ENCODE results near the gene ITPRID1. TPM values are rescaled to one million over a fixed set of nuclear protein-coding genes. Genes with fewer than 3 reads are reported as not detected.

Gene ITPRID1
- total RNA-seq, 1 experiment from 2014 or later: 1.2 TPM

DNA sequence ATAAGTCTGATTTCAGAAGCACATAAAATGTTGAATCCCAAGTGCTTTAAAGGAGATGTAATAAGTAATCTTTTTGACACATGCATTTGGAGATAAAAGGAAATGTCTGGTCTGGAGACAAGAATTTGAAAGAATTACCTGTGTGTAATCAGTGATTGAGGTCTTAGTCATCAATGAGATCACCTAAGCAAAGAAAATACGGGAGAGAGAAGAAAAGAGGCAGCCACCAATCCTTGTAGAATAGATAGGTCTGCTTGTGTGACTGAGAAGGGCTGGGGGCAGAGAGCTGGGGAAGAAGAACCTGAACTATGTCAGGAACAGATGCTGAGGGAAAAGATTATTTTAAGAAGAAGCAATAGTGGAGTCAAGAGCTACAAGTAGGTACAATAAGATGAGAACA lies 49.3 kb upstream of the ITPRID1 start:
- no peak overlapping the region for H4K91ac ChIP-seq (ENCODE audit: insufficient read length, low read depth, low read length)
- H2BK20ac ChIP-seq (ENCODE audit: low read depth, low read length, poor library complexity, severe bottlenecking): no peak overlapping the region
- no peaks in the 10 kb centered on the region for H3K23me2 ChIP-seq (ENCODE audit: insufficient read length, low read depth, low read length, poor library complexity, severe bottlenecking)
- H3T11ph ChIP-seq (ENCODE audit: low read length): no peak overlapping the region
- no CpG with 5 or more reads among the region's 1 CpG for WGBS (ENCODE audit: extremely low coverage, insufficient read length, low lambda C conversion rate)
- Mint-ChIP-seq H3K4me1 (peaks cover 61 to 62% of the 10 kb centered on the region in 2 experiments), H3K27me3 (ENCODE audit: low read depth) (peaks cover 25% of the 10 kb centered on the region), H3K9me3 (no peaks in the 10 kb centered on the region), H3K36me3 (ENCODE audit: insufficient read depth in 1 of 3, low read depth in 3 of 3) (no peaks in the 10 kb centered on the region; a peak in 2 of 7 replicates), H3K4me3 (no peak overlapping the region; a peak in 1 of 5 replicates), H3K27ac (peak overlapping the region in 2 of 3 experiments; percentile 3 to 51; a peak in 4 of 7 replicates)
- H3K27me3 ChIP-seq (ENCODE audit: insufficient read depth, low read length): no peaks in the 10 kb centered on the region; the same call in 1 of the 2 replicates
- no peak overlapping the region for H3K27ac ChIP-seq (ENCODE audit: insufficient read length, low read depth, low read length)
- H2BK5ac ChIP-seq (ENCODE audit: insufficient read length, low read length): no peak overlapping the region
- no peak overlapping the region for H2BK12ac ChIP-seq (ENCODE audit: insufficient read length, low read depth, low read length)
- no peak overlapping the region for H4K5ac ChIP-seq (ENCODE audit: insufficient read length, low read depth, low read length)
- H2AFZ ChIP-seq (ENCODE audit: low read length): no peak overlapping the region
- H2BK15ac ChIP-seq (ENCODE audit: low read depth, low read length): no peak overlapping the region
- H4K8ac ChIP-seq (replicated peaks; ENCODE audit: insufficient read length, low read depth, low read length): no peak overlapping the region
- no peaks in the 10 kb centered on the region for H3K79me1 ChIP-seq (ENCODE audit: insufficient read depth, low read depth, low read length, poor library complexity, severe bottlenecking)
- no peak overlapping the region for H3K4me2 ChIP-seq (ENCODE audit: insufficient read depth, insufficient read length, low read length)
- H3K9ac ChIP-seq (ENCODE audit: extremely low read depth, insufficient read length, low read length): no peak overlapping the region
- no peaks in the 10 kb centered on the region for H3K9me3 ChIP-seq (ENCODE audit: control insufficient read depth, low read depth, low read length)
- H3K18ac ChIP-seq (ENCODE audit: insufficient read length, low read depth, low read length): no peak overlapping the region
- no peaks in the 10 kb centered on the region for H4K20me1 ChIP-seq (ENCODE audit: control insufficient read depth, insufficient read depth, insufficient read length)
- H3K4ac ChIP-seq (ENCODE audit: low read depth, low read length): no peak overlapping the region
- no peak for DNase-seq
- H3K79me2 ChIP-seq (ENCODE audit: insufficient read depth, low read length): no peaks in the 10 kb centered on the region
- H3K14ac ChIP-seq (ENCODE audit: insufficient read depth, low read length): no peak overlapping the region
- peak overlapping the region; percentile 10 for H2AK5ac ChIP-seq (ENCODE audit: insufficient read length, low read length)
- H3K56ac ChIP-seq (ENCODE audit: insufficient read length, low read depth, low read length): no peak overlapping the region
- no peak overlapping the region for H3K23ac ChIP-seq (ENCODE audit: insufficient read length, low read depth, low read length)
- peaks cover 5% of the 10 kb centered on the region for H3K4me1 ChIP-seq (ENCODE audit: insufficient read depth, low read length)
- no peak overlapping the region for H2BK120ac ChIP-seq (ENCODE audit: low read depth, low read length, poor library complexity, severe bottlenecking)
- TF ChIP-seq, protein P1, sequence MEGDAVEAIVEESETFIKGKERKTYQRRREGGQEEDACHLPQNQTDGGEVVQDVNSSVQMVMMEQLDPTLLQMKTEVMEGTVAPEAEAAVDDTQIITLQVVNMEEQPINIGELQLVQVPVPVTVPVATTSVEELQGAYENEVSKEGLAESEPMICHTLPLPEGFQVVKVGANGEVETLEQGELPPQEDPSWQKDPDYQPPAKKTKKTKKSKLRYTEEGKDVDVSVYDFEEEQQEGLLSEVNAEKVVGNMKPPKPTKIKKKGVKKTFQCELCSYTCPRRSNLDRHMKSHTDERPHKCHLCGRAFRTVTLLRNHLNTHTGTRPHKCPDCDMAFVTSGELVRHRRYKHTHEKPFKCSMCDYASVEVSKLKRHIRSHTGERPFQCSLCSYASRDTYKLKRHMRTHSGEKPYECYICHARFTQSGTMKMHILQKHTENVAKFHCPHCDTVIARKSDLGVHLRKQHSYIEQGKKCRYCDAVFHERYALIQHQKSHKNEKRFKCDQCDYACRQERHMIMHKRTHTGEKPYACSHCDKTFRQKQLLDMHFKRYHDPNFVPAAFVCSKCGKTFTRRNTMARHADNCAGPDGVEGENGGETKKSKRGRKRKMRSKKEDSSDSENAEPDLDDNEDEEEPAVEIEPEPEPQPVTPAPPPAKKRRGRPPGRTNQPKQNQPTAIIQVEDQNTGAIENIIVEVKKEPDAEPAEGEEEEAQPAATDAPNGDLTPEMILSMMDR (conservative IDR thresholded peaks at IDR 0.05): no peak
